ENCODE measurements around the gene RNASE4. TPM values are rescaled to one million over a fixed set of nuclear protein-coding genes. Genes with fewer than 3 reads are reported as not detected.
A peak's percentile ranks its signal among the peaks of the same experiment; 100 is the strongest.
"Not testable (repeated sequence)": the region's sequence is repeated elsewhere in the genome, so short reads cannot be mapped to it uniquely, and the experiment has no call there.

RNASE4 gene
- total and polyA plus RNA-seq, 7 donors, result 11.4 to 138 (median 46.3) TPM

GRCh38 chr14:20732477-20732876, 48.1 kb downstream of the RNASE4 start:
- TF ChIP-seq CTCF (IDR thresholded peaks at IDR 0.05), result no peak
- TF ChIP-seq EP300 (IDR thresholded peaks at IDR 0.05), result no peak
- no peak for TF ChIP-seq POLR2A (IDR thresholded peaks at IDR 0.05)
- no peak for TF ChIP-seq POLR2AphosphoS5 (IDR thresholded peaks at IDR 0.05)
- Histone ChIP-seq H3K27me3 (no peaks in the 10 kb centered on the region), H3K9me3 (no peaks in the 10 kb centered on the region), H3K27ac (peak overlapping the region in 1 of 4 donors; percentile 43), H3K4me1 (no peaks in the 10 kb centered on the region), H3K4me3 (no peak overlapping the region), H3K36me3 (no peaks in the 10 kb centered on the region)
- intact Hi-C loops (cut with DNase I), result no loop called here
- no peak for DNase-seq
- WGBS, 2 donors, result 92 to 96% methylated on average over 5 of the region's 5 CpGs

GRCh38 chr14:20732979-20733635, 48.7 kb downstream of the RNASE4 start:
- Histone ChIP-seq H3K4me1 (no peaks in the 10 kb centered on the region), H3K36me3 (no peaks in the 10 kb centered on the region), H3K27ac (peak overlapping the region in 1 of 4 donors; percentile 43), H3K4me3 (no peak overlapping the region), H3K27me3 (no peaks in the 10 kb centered on the region), H3K9me3 (no peaks in the 10 kb centered on the region)
- DNase-seq, result no peak
- intact Hi-C loops (cut with DNase I), result no loop called here
- TF ChIP-seq POLR2AphosphoS5 (IDR thresholded peaks at IDR 0.05) (no peak), EP300 (IDR thresholded peaks at IDR 0.05) (no peak), POLR2A (IDR thresholded peaks at IDR 0.05) (no peak), CTCF (IDR thresholded peaks at IDR 0.05) (no peak)
- WGBS, 2 donors, result 72 to 74% methylated on average over 6 of the region's 6 CpGs

- WGBS, 2 donors, result 76 to 77% methylated on average over 6 of the region's 6 CpGs
- Histone ChIP-seq H3K4me1 (no peaks in the 10 kb centered on the region), H3K27me3 (no peaks in the 10 kb centered on the region), H3K36me3 (no peaks in the 10 kb centered on the region), H3K4me3 (no peak overlapping the region), H3K27ac (no peak overlapping the region), H3K9me3 (no peaks in the 10 kb centered on the region)
- TF ChIP-seq CTCF (IDR thresholded peaks at IDR 0.05) (no peak), POLR2AphosphoS5 (IDR thresholded peaks at IDR 0.05) (no peak), EP300 (IDR thresholded peaks at IDR 0.05) (no peak), POLR2A (IDR thresholded peaks at IDR 0.05) (no peak)
- DNase-seq, result no peak
- intact Hi-C loops (cut with DNase I), result no loop called here
Measured at GRCh38 chr14:20733684-20734429, 49.5 kb downstream of the RNASE4 start.

GRCh38 chr14:20734430-20734806, 50.1 kb downstream of the RNASE4 start:
- no peak for DNase-seq
- no peaks in the 10 kb centered on the region for H3K27me3 ChIP-seq
- 61 to 67% methylated on average over 4 of the region's 4 CpGs for WGBS, 2 donors
- no peaks in the 10 kb centered on the region for H3K4me1 ChIP-seq
- TF ChIP-seq POLR2A (IDR thresholded peaks at IDR 0.05) (no peak), CTCF (IDR thresholded peaks at IDR 0.05) (no peak), EP300 (IDR thresholded peaks at IDR 0.05) (no peak), POLR2AphosphoS5 (IDR thresholded peaks at IDR 0.05) (no peak)
- no peaks in the 10 kb centered on the region for H3K36me3 ChIP-seq
- intact Hi-C loops (cut with DNase I), result no loop called here
- H3K9me3 ChIP-seq, result no peaks in the 10 kb centered on the region
- no peak overlapping the region for H3K27ac ChIP-seq
- H3K4me3 ChIP-seq, result no peak overlapping the region

- H3K4me1 ChIP-seq; DNase-seq; intact Hi-C loops (cut with DNase I); H3K36me3 ChIP-seq; H3K4me3 ChIP-seq; H3K9me3 ChIP-seq; H3K27ac ChIP-seq; H3K27me3 ChIP-seq: not testable (repeated sequence)
- WGBS, 2 donors, result 95 to 96% methylated on average over 7 of the region's 7 CpGs
Measured at GRCh38 chr14:20738292-20738691, 53.9 kb downstream of the RNASE4 start.

Data from sigmoid colon (tissue), 7 donors.